Nephron progenitor cell (in vitro differentiated cells): Measurements from ENCODE around the gene MYO1D.

Experiments
- DNase-seq: peaks from one replicate; pipeline ENCODE4 v3.0.0; 2021
- H3K27ac Mint-ChIP-seq: 2 replicates; pipeline ENCODE4 v1.8.0; 2021; ENCODE audit warnings: mild to moderate bottlenecking, moderate library complexity, mixed read lengths
- H3K27me3 Mint-ChIP-seq: 2 replicates; pipeline ENCODE4 v1.8.0; 2021; ENCODE audit warnings: mild to moderate bottlenecking, low read depth, mixed read lengths; ENCODE audit not compliant: poor library complexity
- H3K36me3 Mint-ChIP-seq: 2 replicates; pipeline ENCODE4 v1.8.0; 2021; ENCODE audit warnings: low read depth, mixed read lengths
- H3K4me1 Mint-ChIP-seq: 2 replicates; pipeline ENCODE4 v1.8.0; 2021; ENCODE audit warnings: mixed read lengths
- H3K4me3 Mint-ChIP-seq: 2 replicates; pipeline ENCODE4 v1.8.0; 2021; ENCODE audit warnings: mild to moderate bottlenecking, moderate library complexity, mixed read lengths
- H3K9me3 Mint-ChIP-seq: 2 replicates; pipeline ENCODE4 v1.8.0; 2021; ENCODE audit warnings: mild to moderate bottlenecking, moderate library complexity, mixed read lengths
- CTCF ChIP-seq: fragments of 200-600 bp; sonication (generic); IDR thresholded peaks from 2 replicates; pipeline ENCODE4 v1.5.0; 2021; ENCODE audit warnings: antibody characterized with exemption

Gene MYO1D

GRCh38 chr17:32882029-32882428, 5.1 kb upstream of the MYO1D start:
- DNase-seq = no peak
- Mint-ChIP-seq H3K36me3 (no peaks in the 10 kb centered on the region), H3K9me3 (peaks cover 4% of the 10 kb centered on the region)

GRCh38 chr17:32880671-32881453, 3.9 kb upstream of the MYO1D start:
- peak; percentile 9 for DNase-seq
- no peak for TF ChIP-seq CTCF
- no peak overlapping the region for H3K4me3 Mint-ChIP-seq
- H3K9me3 Mint-ChIP-seq = no peaks in the 10 kb centered on the region
- no peaks in the 10 kb centered on the region for H3K36me3 Mint-ChIP-seq
- peaks cover 25% of the 10 kb centered on the region for H3K27me3 Mint-ChIP-seq
- peaks cover 19% of the 10 kb centered on the region for H3K4me1 Mint-ChIP-seq
- H3K27ac Mint-ChIP-seq = no peak overlapping the region

More at GRCh38 chr17:32882029-32882428, 5.1 kb upstream of the MYO1D start:
- Mint-ChIP-seq H3K4me1 (peaks cover 18% of the 10 kb centered on the region), H3K4me3 (no peak overlapping the region), H3K27me3 (peaks cover 24% of the 10 kb centered on the region), H3K27ac (no peak overlapping the region)
- no peak for TF ChIP-seq CTCF

GRCh38 chr17:32879134-32879533, 2.2 kb upstream of the MYO1D start:
- Mint-ChIP-seq H3K9me3 (no peaks in the 10 kb centered on the region), H3K27me3 (peaks cover 42% of the 10 kb centered on the region), H3K27ac (no peak overlapping the region), H3K4me1 (peaks cover 21% of the 10 kb centered on the region), H3K36me3 (no peaks in the 10 kb centered on the region), H3K4me3 (no peak overlapping the region)
- DNase-seq = no peak
- TF ChIP-seq CTCF = no peak

GRCh38 chr17:32878211-32878610, 1.3 kb upstream of the MYO1D start:
- no peaks in the 10 kb centered on the region for H3K36me3 Mint-ChIP-seq
- no peak overlapping the region for H3K27ac Mint-ChIP-seq
- H3K27me3 Mint-ChIP-seq = peaks cover 39% of the 10 kb centered on the region
- H3K4me1 Mint-ChIP-seq = peaks cover 21% of the 10 kb centered on the region
- no peak for DNase-seq
- no peak for TF ChIP-seq CTCF
- no peak overlapping the region for H3K4me3 Mint-ChIP-seq
- H3K9me3 Mint-ChIP-seq = no peaks in the 10 kb centered on the region

GRCh38 chr17:32877164-32877764, 340 bp upstream of the MYO1D start:
- Mint-ChIP-seq H3K4me3 (peak overlapping the region; percentile 80), H3K27ac (no peak overlapping the region), H3K9me3 (no peaks in the 10 kb centered on the region), H3K4me1 (peaks cover 21% of the 10 kb centered on the region), H3K27me3 (peaks cover 39% of the 10 kb centered on the region), H3K36me3 (no peaks in the 10 kb centered on the region)
- peak; percentile 64 for TF ChIP-seq CTCF
- DNase-seq = peak; percentile 95
